T-helper 1 cell (primary cell): ENCODE results near the gene TFIP11.
A peak's percentile ranks its signal among the peaks of the same experiment; 100 is the strongest.

Experiments used
- DNase-seq, 5 donors: peaks; one replicate each; pipeline ENCODE4 v3.0.0-alpha.2; 2012 to 2020

TFIP11 gene

GRCh38 chr22:26502688-26503561 is 9.3 kb downstream of the TFIP11 start:
- DNase-seq: peak in 4 of 5 donors; percentile 31 to 88 (median 41)

GRCh38 chr22:26501996-26502395 is 10.3 kb downstream of the TFIP11 start:
- no peak for DNase-seq

- DNase-seq: no peak
These were observed 13.0 kb downstream of the TFIP11 start for GRCh38 chr22:26499188-26499703.

GRCh38 chr22:26496456-26496855 is 15.8 kb downstream of the TFIP11 start:
- no peak for DNase-seq

- no peak for DNase-seq
These were observed 17.8 kb downstream of the TFIP11 start for GRCh38 chr22:26494506-26494905.

- no peak for DNase-seq
These were observed 20.1 kb downstream of the TFIP11 start for GRCh38 chr22:26492220-26492619.

- DNase-seq: no peak
These were observed 22.7 kb downstream of the TFIP11 start for GRCh38 chr22:26489447-26490036.

GRCh38 chr22:26487996-26488395 is 24.3 kb downstream of the TFIP11 start:
- DNase-seq: no peak

- no peak for DNase-seq
These were observed 25.9 kb downstream of the TFIP11 start for GRCh38 chr22:26486394-26486793.

- no peak for DNase-seq
These were observed 26.4 kb downstream of the TFIP11 start for GRCh38 chr22:26485806-26486390.

GRCh38 chr22:26485013-26485412 is 27.3 kb downstream of the TFIP11 start:
- DNase-seq: no peak

- DNase-seq: peak in 2 of 5 donors; percentile 4 to 17
These were observed 27.9 kb downstream of the TFIP11 start for GRCh38 chr22:26484360-26484706.

- DNase-seq: peak; percentile 85 to 96 (median 89)
These were observed 28.6 kb downstream of the TFIP11 start, which contains the start of the genes HPS4 and SRRD for GRCh38 chr22:26483439-26484359. TSS of gene HPS4 (minus strand) at chr22:26483783. CDS start at chr22:26481762, 2,021 bp downstream. TSS of gene SRRD (plus strand) at chr22:26483877. CDS start at chr22:26483891, 14 bp downstream.

GRCh38 chr22:26483043-26483438 is 29.2 kb downstream of the TFIP11 start:
- DNase-seq: no peak

GRCh38 chr22:26482161-26482560 is 30.1 kb downstream of the TFIP11 start:
- peak in 1 of 5 donors; percentile 44 for DNase-seq

GRCh38 chr22:26481694-26482093 is 30.6 kb downstream of the TFIP11 start:
- DNase-seq: peak in 1 of 5 donors; percentile 41

GRCh38 chr22:26481112-26481693 is 31.1 kb downstream of the TFIP11 start:
- DNase-seq: no peak

- no peak for DNase-seq
These were observed 31.7 kb downstream of the TFIP11 start for GRCh38 chr22:26480611-26480932.

GRCh38 chr22:26479792-26480610 is 32.3 kb downstream of the TFIP11 start:
- no peak for DNase-seq

- no peak for DNase-seq
These were observed 33.1 kb downstream of the TFIP11 start for GRCh38 chr22:26479043-26479791.
